ENCODE measurements around the gene CBX2. TPM values are rescaled to one million over a fixed set of nuclear protein-coding genes. Genes with fewer than 3 reads are reported as not detected.

The CBX2 gene
- total RNA-seq, 4 donors from 2014 or later, result 0.81 to 2.5 (median 2.0) TPM

GRCh38 chr17:79819534-79820276 is 41.8 kb downstream of the CBX2 start:
- Histone ChIP-seq H3K27me3 (peaks cover 39% of the 10 kb centered on the region), H3K27ac (no peak overlapping the region), H3K4me1 (peaks cover 0 to 11% (median 6%) of the 10 kb centered on the region in 3 donors), H3K36me3 (no peaks in the 10 kb centered on the region), H3K4me3 (no peak overlapping the region), H3K9me3 (no peaks in the 10 kb centered on the region)
- TF ChIP-seq CTCF (IDR thresholded peaks at IDR 0.05) (no peak), POLR2AphosphoS5 (IDR thresholded peaks at IDR 0.05) (no peak), POLR2A (IDR thresholded peaks at IDR 0.05) (no peak), EP300 (IDR thresholded peaks at IDR 0.05) (no peak)
- WGBS, 2 donors (ENCODE audit: low coverage in 1 of 2), result 89 to 94% methylated on average over 2 to 4 of the region's 13 CpGs
- ATAC-seq, result no peak

GRCh38 chr17:79820959-79821330 is 43.0 kb downstream of the CBX2 start:
- Histone ChIP-seq H3K27ac (no peak overlapping the region), H3K9me3 (no peaks in the 10 kb centered on the region), H3K4me3 (no peak overlapping the region), H3K4me1 (peaks cover 0 to 1% (median 0%) of the 10 kb centered on the region in 3 donors), H3K27me3 (peaks cover 37% of the 10 kb centered on the region), H3K36me3 (no peaks in the 10 kb centered on the region)
- ATAC-seq, result no peak
- 37 to 100% methylated on average over 2 to 3 of the region's 4 CpGs for WGBS, 2 donors (ENCODE audit: low coverage in 1 of 2)
- TF ChIP-seq CTCF (IDR thresholded peaks at IDR 0.05) (no peak), EP300 (IDR thresholded peaks at IDR 0.05) (no peak), POLR2AphosphoS5 (IDR thresholded peaks at IDR 0.05) (no peak), POLR2A (IDR thresholded peaks at IDR 0.05) (no peak)

- no peak for ATAC-seq
- WGBS, 2 donors (ENCODE audit: low coverage in 1 of 2), result 86 to 90% methylated on average over 2 to 7 of the region's 12 CpGs
Observed at GRCh38 chr17:79821331-79822095, 43.6 kb downstream of the CBX2 start.

GRCh38 chr17:79822583-79823124 is 44.7 kb downstream of the CBX2 start:
- Histone ChIP-seq H3K36me3 (no peaks in the 10 kb centered on the region), H3K9me3 (no peaks in the 10 kb centered on the region), H3K4me3 (no peak overlapping the region), H3K27ac (no peak overlapping the region), H3K4me1 (peaks cover 0 to 6% (median 0%) of the 10 kb centered on the region in 3 donors), H3K27me3 (peaks cover 38% of the 10 kb centered on the region)
- ATAC-seq, result no peak
- 94 to 97% methylated on average over 9 to 15 of the region's 17 CpGs for WGBS, 2 donors (ENCODE audit: low coverage in 1 of 2)
- TF ChIP-seq POLR2AphosphoS5 (IDR thresholded peaks at IDR 0.05), result no peak

More at GRCh38 chr17:79821331-79822095, 43.6 kb downstream of the CBX2 start:
- no peaks in the 10 kb centered on the region for H3K36me3 ChIP-seq
- peaks cover 37% of the 10 kb centered on the region for H3K27me3 ChIP-seq
- no peak overlapping the region for H3K4me3 ChIP-seq
- no peak overlapping the region for H3K27ac ChIP-seq
- H3K9me3 ChIP-seq, result no peaks in the 10 kb centered on the region
- H3K4me1 ChIP-seq, result peaks cover 0 to 6% (median 0%) of the 10 kb centered on the region in 3 donors
- TF ChIP-seq EP300 (IDR thresholded peaks at IDR 0.05) (no peak), POLR2AphosphoS5 (IDR thresholded peaks at IDR 0.05) (no peak), POLR2A (IDR thresholded peaks at IDR 0.05) (no peak), CTCF (IDR thresholded peaks at IDR 0.05) (no peak)

- Histone ChIP-seq H3K27me3 (peaks cover 31% of the 10 kb centered on the region), H3K4me1 (peaks cover 0 to 6% (median 0%) of the 10 kb centered on the region in 3 donors), H3K9me3 (no peaks in the 10 kb centered on the region), H3K36me3 (no peaks in the 10 kb centered on the region), H3K27ac (no peak overlapping the region), H3K4me3 (no peak overlapping the region)
- 96% methylated on average over 5 to 15 of the region's 17 CpGs for WGBS, 2 donors (ENCODE audit: low coverage in 1 of 2)
- no peak for ATAC-seq
- no peak for TF ChIP-seq EP300 (IDR thresholded peaks at IDR 0.05)
- no peak for TF ChIP-seq POLR2A (IDR thresholded peaks at IDR 0.05)
- no peak for TF ChIP-seq POLR2AphosphoS5 (IDR thresholded peaks at IDR 0.05)
- no peak for TF ChIP-seq CTCF (IDR thresholded peaks at IDR 0.05)
Observed at GRCh38 chr17:79824234-79824633, 46.3 kb downstream of the CBX2 start.
